Keratinocyte (primary cell): ENCODE measurements around the gene LY86. TPM values are rescaled to one million over a fixed set of nuclear protein-coding genes. Genes with fewer than 3 reads are reported as not detected.

ENCODE experiments used
- DNase-seq: peaks from one replicate; pipeline ENCODE4 v3.0.0-alpha.2; 2011; ENCODE audit warnings: low read depth, missing footprints, low spot score
- FAIRE-seq: peaks from 2 replicates; lab custom pipeline; 2011; peaks lifted over from hg19 to GRCh38; lab: Jason Lieb, UNC
- H2AFZ ChIP-seq: 2 replicates; pipeline ENCODE4 v1.6.0; 2012; ENCODE audit warnings: low read length, control low read depth, inconsistent platforms; ENCODE audit not compliant: control insufficient read depth
- H3K27ac ChIP-seq: 2 replicates; pipeline ENCODE4 v1.5.1; 2011; ENCODE audit warnings: low read length; ENCODE audit not compliant: control insufficient read depth, insufficient read depth
- H3K27me3 ChIP-seq: 3 replicates; pipeline ENCODE4 v1.6.0; 2011; ENCODE audit warnings: low read length; ENCODE audit not compliant: control insufficient read depth, insufficient read depth; ENCODE audit errors: extremely low read depth
- H3K36me3 ChIP-seq, 2 experiments: 2 replicates in 1 of 2; 3 replicates in 1 of 2; pipeline ENCODE4 v1.5.1; 2011; ENCODE audit warnings: low read length in 2 of 2, mild to moderate bottlenecking in 1 of 2; ENCODE audit not compliant: control insufficient read depth in 2 of 2, insufficient read depth in 2 of 2; ENCODE audit errors: extremely low read depth in 1 of 2
- H3K4me1 ChIP-seq: 3 replicates; pipeline ENCODE4 v1.5.1; 2011; ENCODE audit warnings: low read length; ENCODE audit not compliant: control insufficient read depth, insufficient read depth; ENCODE audit errors: extremely low read depth
- H3K4me2 ChIP-seq: 3 replicates; pipeline ENCODE4 v1.6.0; 2011; ENCODE audit warnings: low read depth, low read length; ENCODE audit not compliant: control insufficient read depth, insufficient read depth; ENCODE audit errors: extremely low read depth
- H3K4me3 ChIP-seq, 3 experiments: fragments of 200-600 bp in 1 of 3; sonication (generic) in 1 of 3; 2 replicates in 2 of 3; 3 replicates in 1 of 3; pipeline ENCODE4 v1.5.1; 2011 to 2016; ENCODE audit warnings: low read length in 3 of 3, mild to moderate bottlenecking in 3 of 3, control low read depth in 2 of 3, inconsistent platforms in 1 of 3, low read depth in 1 of 3, mixed read lengths in 1 of 3, mixed run types in 1 of 3, moderate library complexity in 1 of 3; ENCODE audit not compliant: control insufficient read depth in 2 of 3, insufficient read depth in 2 of 3; ENCODE audit errors: extremely low read depth in 1 of 3
- H3K79me2 ChIP-seq: 2 replicates; pipeline ENCODE4 v1.6.0; 2012; ENCODE audit warnings: low read length; ENCODE audit not compliant: control insufficient read depth, insufficient read depth
- H3K9ac ChIP-seq: 3 replicates; pipeline ENCODE4 v1.6.0; 2011; ENCODE audit warnings: low read length; ENCODE audit not compliant: control insufficient read depth, insufficient read depth; ENCODE audit errors: extremely low read depth
- H3K9me1 ChIP-seq: 3 replicates; pipeline ENCODE4 v1.6.0; 2011; ENCODE audit warnings: low read length; ENCODE audit not compliant: control insufficient read depth, insufficient read depth; ENCODE audit errors: extremely low read depth
- H3K9me3 ChIP-seq: 2 replicates; pipeline ENCODE4 v1.5.1; 2012; ENCODE audit warnings: low read depth, low read length; ENCODE audit not compliant: control insufficient read depth
- H4K20me1 ChIP-seq: 3 replicates; pipeline ENCODE4 v1.6.0; 2011; ENCODE audit warnings: low read length; ENCODE audit not compliant: control insufficient read depth, insufficient read depth; ENCODE audit errors: extremely low read depth
- CTCF ChIP-seq, 3 experiments: IDR thresholded peaks in 1 of 3; conservative IDR thresholded peaks in 1 of 3; optimal IDR thresholded peaks in 1 of 3; 2 replicates in 2 of 3; 3 replicates in 1 of 3; pipeline versions ENCODE3 to v1.5.1; 2011; ENCODE audit warnings: low read length in 3 of 3, mild to moderate bottlenecking in 3 of 3, moderate library complexity in 2 of 3, control low read depth in 1 of 3, inconsistent platforms in 1 of 3; ENCODE audit not compliant: insufficient read depth in 2 of 3; ENCODE audit errors: extremely low read depth in 1 of 3
- EZH2 ChIP-seq: IDR thresholded peaks from one replicate; pipeline ENCODE4 v1.6.1; 2012; ENCODE audit warnings: inconsistent platforms, mild to moderate bottlenecking, low read length, moderate library complexity
- dilution Hi-C: fragments of 300-500 bp; cut with MboI; formaldehyde crosslinking; loops from one replicate; pipeline ENCODE4 v1.7.0; 2020; ENCODE audit warnings: low sequenced_read_pairs; ENCODE audit not compliant: extremely low pct_ligation_motif_present
- polyA plus RNA-seq, 5 experiments: library from polyadenylated mRNA; depleted of rRNA in 3 of 5; stranded (reverse) in 3 of 5; stranded (forward) in 1 of 5; unstranded in 1 of 5; fragments of >200 nt; gene quantifications; 1 replicate in 1 of 5; 2 replicates in 3 of 5; 3 replicates in 1 of 5; pipeline versions ENCODE4 v1.2.1 to v1.2.3, GENCODE V29; 2011 to 2012; ENCODE audit warnings: missing spikeins in 2 of 5, low read depth in 1 of 5, low replicate concordance in 1 of 5

The LY86 gene
- polyA plus RNA-seq, 1 donor (not counting 4 experiments of a cell fraction or from before 2014, with no cell fraction given): not detected

- H2AFZ ChIP-seq: no peak overlapping the region
- no peak for DNase-seq
- H3K9me1 ChIP-seq: no peaks in the 10 kb centered on the region
- dilution Hi-C loops: no loop called here
- no peaks in the 10 kb centered on the region for H4K20me1 ChIP-seq
- H3K79me2 ChIP-seq: no peaks in the 10 kb centered on the region
- no peak for TF ChIP-seq CTCF (optimal IDR thresholded peaks at IDR 0.05 in 1 of 3, IDR thresholded peaks at IDR 0.05 in 1 of 3, conservative IDR thresholded peaks at IDR 0.05 in 1 of 3; ENCODE audit: extremely low read depth in 1 of 3, insufficient read depth in 2 of 3, low read length in 3 of 3)
- H3K4me1 ChIP-seq: no peaks in the 10 kb centered on the region
- H3K36me3 ChIP-seq: no peaks in the 10 kb centered on the region
- no peak overlapping the region for H3K4me3 ChIP-seq
- H3K27ac ChIP-seq: no peak overlapping the region
- FAIRE-seq: no peak
- peaks cover 2% of the 10 kb centered on the region for H3K27me3 ChIP-seq
- H3K9ac ChIP-seq: no peak overlapping the region
- H3K9me3 ChIP-seq: no peaks in the 10 kb centered on the region
- no peak overlapping the region for H3K4me2 ChIP-seq
Measured at GRCh38 chr6:6661191-6661590, 72.7 kb downstream of the LY86 start.

GRCh38 chr6:6661684-6662083 lies 73.2 kb downstream of the LY86 start:
- Histone ChIP-seq H3K4me2 (no peak overlapping the region), H3K27ac (no peak overlapping the region), H3K9me3 (no peaks in the 10 kb centered on the region), H3K79me2 (no peaks in the 10 kb centered on the region), H3K4me1 (no peaks in the 10 kb centered on the region), H3K9me1 (no peaks in the 10 kb centered on the region), H3K4me3 (no peak overlapping the region), H3K36me3 (no peaks in the 10 kb centered on the region), H4K20me1 (no peaks in the 10 kb centered on the region), H3K27me3 (peaks cover 2% of the 10 kb centered on the region), H3K9ac (no peak overlapping the region), H2AFZ (no peak overlapping the region)
- dilution Hi-C loops: no loop called here
- no peak for DNase-seq
- no peak for FAIRE-seq
- no peak for TF ChIP-seq EZH2
- TF ChIP-seq CTCF (optimal IDR thresholded peaks at IDR 0.05 in 1 of 3, IDR thresholded peaks at IDR 0.05 in 1 of 3, conservative IDR thresholded peaks at IDR 0.05 in 1 of 3; ENCODE audit: extremely low read depth in 1 of 3, insufficient read depth in 2 of 3, low read length in 3 of 3): no peak
